A549 (cell line): ENCODE data around the gene GRID1. TPM values are rescaled to one million over a fixed set of nuclear protein-coding genes. Genes with fewer than 3 reads are reported as not detected.

ENCODE experiments used
- ATAC-seq, 2 experiments: fragments of 200-7000 bp in 1 of 2; fragments of >200 bp in 1 of 2; cut with Nextera tagmentation in 1 of 2; cut with Tn5 transposase in 1 of 2; 3 replicates each; pipeline versions ENCODE4 v1.8.0 to v1.9.1; 2018 to 2020; ENCODE audit warnings: mild to moderate bottlenecking in 1 of 2, moderate library complexity in 1 of 2
- CTCF ChIA-PET: fragments of 300-600 bp; sonication (Branson Sonifier 250); formaldehyde crosslinking; extraction: SDS; loops from one replicate; lab custom pipeline; 2021; ENCODE audit warnings: antibody characterized with exemption, inconsistent platforms; lab: Yijun Ruan, JAX
- POLR2A ChIA-PET: fragments of 350-600 bp; formaldehyde crosslinking; extraction: SDS; loops from one replicate; lab custom pipeline; 2021; ENCODE audit warnings: antibody characterized with exemption, inconsistent platforms; lab: Yijun Ruan, JAX
- DNase-seq, 2 experiments: peaks; one replicate each; pipeline versions ENCODE4 v3.0.0 to v3.0.0-alpha.2; 2011 to 2016; ENCODE audit warnings: low read depth in 1 of 2, low spot score in 1 of 2
- FAIRE-seq: peaks from 2 replicates; lab custom pipeline; 2011; peaks lifted over from hg19 to GRCh38; lab: Jason Lieb, UNC
- H3K27ac ChIP-seq, 2 experiments: fragments of >200 bp; sonication (Bioruptor Twin); formaldehyde crosslinking; 3 replicates each; pipeline ENCODE4 v1.5.1; 2016 to 2017
- H3K4me1 ChIP-seq: fragments of >200 bp; sonication (Bioruptor Twin); formaldehyde crosslinking; 3 replicates; pipeline ENCODE4 v1.6.1; 2016
- H3K4me2 ChIP-seq: fragments of >200 bp; sonication (Bioruptor Twin); formaldehyde crosslinking; 3 replicates; pipeline ENCODE4 v1.6.1; 2016
- H3K4me3 ChIP-seq: fragments of >200 bp; sonication (Bioruptor Twin); formaldehyde crosslinking; 3 replicates; pipeline ENCODE4 v1.5.1; 2016
- H3K9me3 ChIP-seq: fragments of >200 bp; sonication (Bioruptor Twin); formaldehyde crosslinking; 3 replicates; pipeline ENCODE4 v1.6.1; 2016
- BHLHE40 ChIP-seq: IDR thresholded peaks from 2 replicates; pipeline ENCODE4 v1.6.1; 2012; ENCODE audit warnings: low read depth, low read length, inconsistent platforms
- CTCF ChIP-seq: fragments of >200 bp; sonication (Bioruptor Twin); formaldehyde crosslinking; IDR thresholded peaks from 3 replicates; pipeline ENCODE4 v1.5.1; 2016
- EP300 ChIP-seq, 2 experiments: fragments of >200 bp; sonication (Bioruptor Twin); formaldehyde crosslinking; IDR thresholded peaks; 2 replicates in 1 of 2; 3 replicates in 1 of 2; pipeline ENCODE4 v1.6.1; 2016 to 2017
- ESRRA ChIP-seq: fragments of 150-350 bp; IDR thresholded peaks from 2 replicates; pipeline ENCODE4 v1.6.1; 2014; ENCODE audit warnings: mild to moderate bottlenecking, low read length, borderline replicate concordance
- FOSB ChIP-seq: fragments of 250-450 bp; sonication (Bioruptor Pico); IDR thresholded peaks from 2 replicates; pipeline ENCODE4 v1.5.0; 2020; ENCODE audit warnings: mild to moderate bottlenecking, moderate library complexity
- HDAC2 ChIP-seq: fragments of 200-600 bp; sonication (generic); IDR thresholded peaks from 2 replicates; pipeline ENCODE4 v1.6.1; 2016
- HES2 ChIP-seq: fragments of >200 bp; sonication (Bioruptor Twin); formaldehyde crosslinking; IDR thresholded peaks from 2 replicates; pipeline ENCODE4 v1.6.1; 2016
- HEYL ChIP-seq: fragments of 250-450 bp; sonication (Bioruptor Pico); IDR thresholded peaks from 2 replicates; pipeline ENCODE4 v1.8.0; 2021; ENCODE audit warnings: mild to moderate bottlenecking, moderate library complexity
- HOXB5 ChIP-seq: fragments of 250-450 bp; sonication (Bioruptor Pico); IDR thresholded peaks from 2 replicates; pipeline ENCODE4 v1.5.0; 2020; ENCODE audit warnings: mild to moderate bottlenecking, moderate library complexity
- JUNB ChIP-seq: fragments of >200 bp; sonication (Bioruptor Twin); formaldehyde crosslinking; IDR thresholded peaks from 2 replicates; pipeline ENCODE4 v1.6.1; 2016
- KDM5A ChIP-seq: fragments of 200-600 bp; sonication (generic); IDR thresholded peaks from 2 replicates; pipeline ENCODE4 v1.6.1; 2016; ENCODE audit warnings: antibody characterized with exemption, mild to moderate bottlenecking
- MAFK ChIP-seq: fragments of 450-650 bp; IDR thresholded peaks from 2 replicates; pipeline ENCODE4 v1.6.1; 2014; ENCODE audit not compliant: partially characterized antibody
- MYC ChIP-seq: IDR thresholded peaks from 2 replicates; pipeline ENCODE4 v1.6.1; 2012; ENCODE audit warnings: mild to moderate bottlenecking, inconsistent platforms, low read length, improper control_type of control experiment, borderline replicate concordance
- NR3C1 ChIP-seq: fragments of >200 bp; sonication (Bioruptor Twin); formaldehyde crosslinking; IDR thresholded peaks from 3 replicates; pipeline ENCODE4 v1.6.1; 2017
- PHF8 ChIP-seq: fragments of 200-600 bp; sonication (generic); IDR thresholded peaks from 2 replicates; pipeline ENCODE4 v1.6.1; 2016; ENCODE audit warnings: low read depth, mild to moderate bottlenecking, antibody characterized with exemption, moderate library complexity, borderline replicate concordance
- POLR2AphosphoS2 ChIP-seq: conservative IDR thresholded peaks from 2 replicates; pipeline ENCODE4 v1.6.1; 2012; ENCODE audit warnings: low read length, improper control_type of control experiment, inconsistent platforms
- RNF2 ChIP-seq: fragments of 200-600 bp; sonication (generic); IDR thresholded peaks from 2 replicates; pipeline ENCODE4 v1.6.1; 2016; ENCODE audit warnings: low read depth, mild to moderate bottlenecking, antibody characterized with exemption, moderate library complexity, borderline replicate concordance
- SREBF2 ChIP-seq: fragments of 450-650 bp; IDR thresholded peaks from 2 replicates; pipeline ENCODE4 v1.6.1; 2014; ENCODE audit warnings: mild to moderate bottlenecking, moderate library complexity
- TFCP2L1 ChIP-seq: fragments of 250-450 bp; sonication (Bioruptor Pico); IDR thresholded peaks from 2 replicates; pipeline ENCODE4 v1.5.0; 2021; ENCODE audit warnings: mild to moderate bottlenecking
- ZNF302 ChIP-seq: fragments of 250-450 bp; sonication (Bioruptor Pico); IDR thresholded peaks from 2 replicates; pipeline ENCODE4 v1.9.0; 2021; ENCODE audit warnings: inconsistent platforms, mild to moderate bottlenecking, moderate library complexity
- WGBS: methylation state at CpG from one replicate; pipeline ENCODE4 v1.1.6; 2017; ENCODE audit errors: missing lambda C conversion rate; 5-methylcytosine and 5-hydroxymethylcytosine counted together
- polyA plus RNA-seq, 4 experiments: library from polyadenylated mRNA; depleted of rRNA in 3 of 4; stranded (reverse); fragments of >200 nt; fragmentation: RNase III in 1 of 4; extraction: RNeasy Plus Mini Kit Qiagen cat#74134 plus additional on column Dnase treatment in 1 of 4; gene quantifications; 2 replicates in 3 of 4; 3 replicates in 1 of 4; pipeline ENCODE4 v1.2.3, GENCODE V29; 2011 to 2017
- TF ChIP-seq, protein P1 (sequence below): fragments of 250-450 bp; sonication (Bioruptor Pico); IDR thresholded peaks from 2 replicates; pipeline ENCODE4 v1.5.0; 2021; ENCODE audit warnings: mild to moderate bottlenecking, moderate library complexity, borderline replicate concordance

The GRID1 gene
- polyA plus RNA-seq, 2 of the 4 experiments (the other 2 are of a cell fraction) = 0.14 to 0.30 TPM

DNA sequence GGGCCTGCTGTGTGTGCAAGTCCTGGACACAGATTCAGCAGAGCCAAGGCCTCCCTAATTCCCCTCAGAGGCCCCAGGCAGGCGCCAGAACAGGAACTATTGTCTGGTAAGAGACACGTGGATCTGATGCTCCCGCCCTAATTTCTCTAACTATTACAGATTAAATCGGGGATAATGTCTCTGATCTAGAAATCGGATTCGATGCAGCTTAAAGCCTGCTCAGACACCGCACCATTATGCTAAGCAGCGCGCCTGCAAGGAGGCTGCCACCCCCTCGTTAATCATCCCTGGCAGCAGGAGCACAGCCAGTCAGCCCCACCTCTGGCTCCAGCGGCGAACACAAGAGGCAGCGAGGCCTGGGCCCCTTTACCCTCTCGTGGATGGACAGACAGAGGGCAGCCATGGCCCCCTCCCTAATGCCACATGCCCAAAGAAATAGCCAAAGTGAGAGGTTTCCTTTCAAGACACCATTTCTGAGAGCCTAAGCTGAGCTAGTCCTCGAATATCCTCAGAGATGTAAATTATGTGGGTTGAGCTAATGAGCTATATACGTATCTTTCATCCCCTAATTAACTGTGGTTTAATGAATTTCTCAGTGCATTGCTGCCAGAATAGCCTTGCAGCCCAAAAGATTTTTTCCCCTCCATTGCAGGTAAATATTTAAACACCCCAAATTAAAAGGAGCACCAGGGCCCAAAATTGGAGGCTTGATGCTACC lies 122.1 kb downstream of the GRID1 start:
- POLR2A ChIA-PET = no interaction called here
- CTCF ChIA-PET = no interaction called here
- FAIRE-seq = no peak
- H3K4me2 ChIP-seq = no peak overlapping the region
- H3K27ac ChIP-seq = no peak overlapping the region
- H3K9me3 ChIP-seq = no peaks in the 10 kb centered on the region
- no peak for DNase-seq
- no peak for ATAC-seq
- TF ChIP-seq NR3C1 (no peak), MYC (no peak), SREBF2 (no peak), RNF2 (no peak), EP300 (IDR thresholded peaks at IDR 0.05) (no peak), KDM5A (no peak), POLR2AphosphoS2 (no peak)
- H3K4me3 ChIP-seq = no peak overlapping the region
- H3K4me1 ChIP-seq = no peaks in the 10 kb centered on the region
- WGBS = 49% methylated on average over 15 of the region's 16 CpGs

DNA sequence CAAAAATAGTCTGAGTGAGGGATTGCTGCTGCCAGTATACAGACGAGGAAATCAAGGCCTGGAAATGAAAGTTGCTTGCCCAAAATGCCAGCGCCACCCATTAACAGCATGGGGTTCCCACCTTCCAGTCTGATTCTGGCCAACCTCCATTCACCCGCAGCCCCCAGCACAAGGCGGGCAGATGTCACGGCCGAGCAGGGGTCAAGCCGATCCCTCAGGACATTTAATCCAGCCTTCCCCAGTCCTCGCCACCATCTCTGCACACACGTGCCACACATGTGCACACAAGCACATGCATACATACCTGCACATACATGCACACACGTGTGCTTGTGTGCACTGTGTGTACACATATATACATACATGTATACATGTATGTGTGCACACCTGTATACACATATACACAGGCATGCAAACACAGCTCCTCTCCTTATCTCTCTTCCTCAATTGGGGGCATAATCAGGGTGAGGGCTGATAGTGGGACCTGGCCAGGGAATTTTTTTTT lies 122.9 kb downstream of the GRID1 start:
- H3K4me2 ChIP-seq = no peak overlapping the region
- POLR2A ChIA-PET = no interaction called here
- TF ChIP-seq MAFK (no peak), HOXB5 (CRISPR knock-in tag) (no peak), CTCF (no peak), HEYL (CRISPR knock-in tag) (no peak), HES2 (no peak), HDAC2 (no peak), SREBF2 (no peak), JUNB (no peak)
- TF ChIP-seq, protein P1, sequence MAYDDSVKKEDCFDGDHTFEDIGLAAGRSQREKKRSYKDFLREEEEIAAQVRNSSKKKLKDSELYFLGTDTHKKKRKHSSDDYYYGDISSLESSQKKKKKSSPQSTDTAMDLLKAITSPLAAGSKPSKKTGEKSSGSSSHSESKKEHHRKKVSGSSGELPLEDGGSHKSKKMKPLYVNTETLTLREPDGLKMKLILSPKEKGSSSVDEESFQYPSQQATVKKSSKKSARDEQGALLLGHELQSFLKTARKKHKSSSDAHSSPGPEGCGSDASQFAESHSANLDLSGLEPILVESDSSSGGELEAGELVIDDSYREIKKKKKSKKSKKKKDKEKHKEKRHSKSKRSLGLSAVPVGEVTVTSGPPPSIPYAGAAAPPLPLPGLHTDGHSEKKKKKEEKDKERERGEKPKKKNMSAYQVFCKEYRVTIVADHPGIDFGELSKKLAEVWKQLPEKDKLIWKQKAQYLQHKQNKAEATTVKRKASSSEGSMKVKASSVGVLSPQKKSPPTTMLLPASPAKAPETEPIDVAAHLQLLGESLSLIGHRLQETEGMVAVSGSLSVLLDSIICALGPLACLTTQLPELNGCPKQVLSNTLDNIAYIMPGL (CRISPR knock-in tag) = no peak
- TF ChIP-seq, all 56 proteins: peak for 0
- ATAC-seq (no peak), FAIRE-seq (no peak), DNase-seq (no peak)
- WGBS = 69% methylated on average over 10 of the region's 10 CpGs
- H3K27ac ChIP-seq = no peak overlapping the region
- no peaks in the 10 kb centered on the region for H3K4me1 ChIP-seq
- no peak overlapping the region for H3K4me3 ChIP-seq
- no peaks in the 10 kb centered on the region for H3K9me3 ChIP-seq
- CTCF ChIA-PET = no interaction called here

DNA sequence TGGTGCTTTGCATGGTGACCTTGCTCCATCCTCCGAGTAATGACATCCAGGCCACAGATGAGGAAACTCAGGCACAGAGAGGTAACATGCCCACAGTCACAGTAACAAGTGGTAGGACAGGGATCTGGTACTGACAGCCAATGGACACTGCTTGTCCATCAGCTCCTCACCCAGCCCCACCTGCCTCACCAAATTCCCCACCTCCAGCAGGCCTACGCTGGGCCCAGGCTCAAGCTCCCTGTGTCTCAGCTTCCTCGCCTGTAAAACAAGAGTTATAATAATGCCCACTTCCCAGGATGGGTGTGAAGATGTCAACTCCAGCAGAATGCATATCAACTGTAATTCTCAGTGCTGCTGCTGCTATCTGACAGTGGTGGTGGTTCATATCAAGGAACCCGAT lies 123.8 kb downstream of the GRID1 start:
- H3K4me2 ChIP-seq = no peak overlapping the region
- CTCF ChIA-PET = interaction anchor here (0.8 kb wide), 1 partner anchor 17 kb away, joined by 3 read pairs; no protein-coding TSS in a partner anchor
- FAIRE-seq = no peak
- POLR2A ChIA-PET = no interaction called here
- no peaks in the 10 kb centered on the region for H3K9me3 ChIP-seq
- no peak overlapping the region for H3K4me3 ChIP-seq
- no peaks in the 10 kb centered on the region for H3K4me1 ChIP-seq
- TF ChIP-seq FOSB (no peak), BHLHE40 (no peak), HES2 (no peak), ESRRA (no peak), JUNB (no peak), PHF8 (no peak), MAFK (no peak), ZNF302 (CRISPR knock-in tag) (no peak), HEYL (CRISPR knock-in tag) (no peak), POLR2AphosphoS2 (no peak), TFCP2L1 (CRISPR knock-in tag) (no peak)
- ATAC-seq = no peak
- DNase-seq = no peak
- no peak overlapping the region for H3K27ac ChIP-seq
- WGBS = 76% methylated on average over 4 of the region's 4 CpGs
